Endometrial microvascular endothelial cells (primary cell): Measurements from ENCODE around the gene PLIN3. TPM values are rescaled to one million over a fixed set of nuclear protein-coding genes. Genes with fewer than 3 reads are reported as not detected.
"Not testable (repeated sequence)": the region's sequence is repeated elsewhere in the genome, so short reads cannot be mapped to it uniquely, and the experiment has no call there.

ENCODE experiments used
- in situ Hi-C: cut with HindIII; loops from 2 replicates; pipeline ENCODE4 v1.10.0; 2017; ENCODE audit warnings: low sequenced_read_pairs, low pct_unique_long_range_greater_than_20kb; ENCODE audit errors: inconsistent ontology term
- total RNA-seq: library from RNA; depleted of rRNA; stranded (reverse); fragments of >200 nt; gene quantifications from one replicate; pipeline ENCODE4 v1.2.3, GENCODE V29; 2015; ENCODE audit errors: inconsistent ontology term

Gene PLIN3
- total RNA-seq, 1 donor from 2014 or later: 89.4 TPM

DNA sequence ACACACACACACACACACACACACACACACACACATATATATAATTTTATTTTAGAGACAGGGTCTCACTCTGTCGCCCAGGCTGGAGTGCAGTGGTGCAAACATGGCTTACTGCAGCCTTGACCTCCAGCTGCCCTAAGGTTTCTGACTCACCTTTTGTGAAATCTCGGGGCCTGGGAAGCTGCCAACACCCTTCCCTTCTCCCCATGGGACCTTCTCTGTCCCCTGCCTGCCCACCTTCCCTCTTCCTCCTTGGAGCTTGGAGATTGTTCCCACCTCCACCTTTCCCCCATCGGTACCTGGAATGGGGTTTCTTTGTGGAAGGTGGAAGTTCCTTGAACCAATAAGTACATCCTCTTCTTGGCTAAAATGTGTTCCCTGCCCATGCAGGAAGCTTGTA is 28.9 kb upstream of the PLIN3 start:
- in situ Hi-C loops: no loop called here

DNA sequence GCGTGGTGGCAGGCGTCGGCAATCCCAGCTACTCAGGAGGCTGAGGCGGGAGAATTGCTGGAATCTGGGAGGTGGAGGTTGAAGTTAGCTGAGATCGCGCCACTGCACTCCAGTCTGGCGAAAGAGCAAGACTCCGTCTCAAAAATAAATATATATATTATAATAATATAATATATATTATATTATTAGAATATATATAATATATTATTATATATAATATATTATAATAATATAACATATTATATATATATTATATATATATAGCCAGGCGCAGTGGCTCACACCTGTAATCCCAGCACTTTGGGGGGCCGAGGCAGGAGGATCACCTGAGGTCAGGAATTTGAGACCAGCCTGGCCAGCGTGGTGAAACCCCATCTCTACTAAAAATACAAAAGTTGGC is 25.5 kb upstream of the PLIN3 start:
- in situ Hi-C loops: not testable (repeated sequence)

DNA sequence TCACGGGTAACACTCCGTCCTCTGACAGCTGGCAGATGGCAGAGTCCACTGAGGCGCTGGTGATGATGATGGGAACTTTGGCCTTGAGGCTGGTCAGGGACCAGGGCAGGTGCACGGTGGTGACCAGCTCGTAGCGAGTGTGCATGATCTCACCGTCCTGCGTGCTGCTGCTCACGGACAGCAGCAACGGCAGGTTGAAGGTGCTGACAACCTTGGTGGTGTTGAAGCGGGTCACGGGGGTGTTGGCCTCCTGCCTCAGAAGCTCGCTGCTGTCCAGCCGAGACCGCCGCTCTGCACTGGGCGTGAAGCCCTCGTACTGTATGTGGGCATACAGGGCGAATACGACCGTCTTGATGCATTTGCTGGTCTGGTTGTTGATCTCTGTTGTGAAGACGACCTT is 23.6 kb upstream of the PLIN3 start:
- in situ Hi-C loops: no loop called here

DNA sequence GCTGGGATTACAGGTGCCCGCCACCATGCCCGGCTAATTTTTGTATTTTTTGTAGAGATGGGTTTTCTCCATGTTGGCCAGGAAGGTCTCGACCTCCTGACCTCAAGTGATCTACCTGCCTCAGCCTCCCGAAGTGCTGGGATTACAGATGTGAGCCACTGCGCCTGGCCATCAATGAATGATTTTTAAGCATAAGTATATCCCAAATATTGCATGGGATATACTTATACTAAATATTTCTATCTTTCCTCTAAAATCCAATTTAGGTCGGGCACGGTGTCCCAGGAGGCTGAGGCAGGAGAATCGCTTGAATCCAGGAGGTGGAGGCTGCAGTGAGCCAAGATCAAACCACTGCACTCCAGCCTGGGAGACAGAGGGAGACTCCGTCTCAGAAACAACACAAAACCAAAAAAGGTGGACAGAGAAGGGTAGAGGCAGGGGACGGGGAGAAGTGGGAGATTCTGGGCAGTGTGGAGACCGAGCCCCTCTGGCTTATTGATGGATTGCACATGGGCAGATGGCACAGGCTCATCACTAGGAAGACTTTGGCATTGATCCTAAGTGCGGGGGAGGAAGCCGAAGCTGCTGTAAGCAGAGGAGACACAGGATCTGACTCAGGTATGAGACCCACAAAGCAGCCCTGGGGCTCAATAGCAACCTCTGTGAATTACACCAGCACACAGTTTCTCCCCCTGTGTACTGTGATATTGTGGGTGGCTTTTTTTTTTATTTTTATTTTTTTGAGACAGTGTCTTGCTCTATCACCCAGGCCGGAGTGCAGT is 21.8 kb upstream of the PLIN3 start:
- in situ Hi-C loops: no loop called here

DNA sequence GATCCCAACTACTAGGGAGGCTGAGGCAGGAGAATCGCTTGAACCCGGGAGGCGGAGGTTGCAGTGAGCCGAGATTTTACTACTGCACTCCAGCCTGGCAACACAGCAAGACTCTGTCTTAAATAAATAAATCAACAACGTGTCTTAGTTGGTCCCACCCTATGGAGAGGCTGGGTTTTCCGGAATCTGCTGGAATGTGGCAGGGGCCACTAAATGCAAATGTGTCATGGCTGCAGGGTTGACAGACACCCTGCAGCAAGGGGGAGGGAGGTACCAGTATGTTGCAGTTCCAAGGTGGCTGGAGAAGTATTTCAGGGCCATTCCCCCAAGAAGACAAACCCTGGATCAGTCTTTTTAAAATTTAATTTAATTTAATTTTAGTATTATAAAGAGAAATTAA is 20.3 kb upstream of the PLIN3 start:
- in situ Hi-C loops: not testable (repeated sequence)

DNA sequence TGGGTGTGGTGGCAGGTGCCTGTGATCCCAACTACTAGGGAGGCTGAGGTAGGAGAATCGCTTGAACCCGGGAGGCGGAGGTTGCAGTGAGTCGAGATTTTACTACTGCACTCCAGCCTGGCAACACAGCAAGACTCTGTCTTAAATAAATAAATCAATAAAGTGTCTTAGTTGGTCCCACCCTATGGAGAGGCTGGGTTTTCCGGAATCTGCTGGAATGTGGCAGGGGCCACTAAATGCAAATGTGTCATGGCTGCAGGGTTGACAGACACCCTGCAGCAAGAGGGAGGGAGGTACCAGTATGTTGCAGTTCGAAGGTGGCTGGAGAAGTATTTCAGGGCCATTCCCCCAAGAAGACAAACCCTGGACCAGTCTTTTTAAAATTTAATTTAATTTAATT is 17.5 kb upstream of the PLIN3 start:
- in situ Hi-C loops: not testable (repeated sequence)

DNA sequence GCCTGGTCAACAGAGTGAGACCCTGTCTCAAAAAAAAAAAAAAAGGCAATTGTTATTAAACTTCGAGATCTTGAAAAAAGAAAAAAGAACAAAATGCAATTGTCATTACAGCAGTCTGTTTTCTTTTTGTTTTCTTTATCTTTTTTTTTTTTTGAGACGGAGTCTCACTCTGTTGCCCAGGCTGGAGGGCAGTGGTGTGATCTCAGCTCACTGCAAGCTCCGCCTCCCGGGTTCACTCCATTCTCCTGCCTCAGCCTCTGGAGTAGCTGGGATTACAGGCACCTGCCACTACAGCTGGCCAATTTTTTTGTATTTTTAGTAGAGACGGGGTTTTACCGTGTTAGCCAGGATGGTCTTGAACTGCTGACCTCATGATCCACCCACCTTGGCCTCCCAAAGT is 15.4 kb upstream of the PLIN3 start:
- in situ Hi-C loops: not testable (repeated sequence)

DNA sequence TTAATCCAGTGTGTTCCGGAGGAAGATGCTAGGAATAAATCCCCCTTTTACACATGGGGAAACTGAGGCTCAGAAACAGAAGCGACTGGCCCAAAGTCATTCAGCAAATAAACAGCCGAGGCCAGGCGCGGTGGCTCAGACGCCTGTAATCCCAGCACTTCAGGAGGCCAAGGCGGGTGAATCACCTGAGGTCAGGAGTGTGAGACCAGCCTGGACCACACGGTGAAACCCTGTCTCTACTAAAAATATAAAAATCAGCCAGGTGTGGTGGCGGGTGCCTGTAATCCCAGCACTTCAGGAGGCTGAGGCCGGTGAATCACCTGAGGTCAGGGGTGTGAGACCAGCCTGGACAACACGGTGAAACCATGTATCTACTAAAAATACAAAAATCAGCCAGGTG is 11.6 kb upstream of the PLIN3 start:
- in situ Hi-C loops: no loop called here

DNA sequence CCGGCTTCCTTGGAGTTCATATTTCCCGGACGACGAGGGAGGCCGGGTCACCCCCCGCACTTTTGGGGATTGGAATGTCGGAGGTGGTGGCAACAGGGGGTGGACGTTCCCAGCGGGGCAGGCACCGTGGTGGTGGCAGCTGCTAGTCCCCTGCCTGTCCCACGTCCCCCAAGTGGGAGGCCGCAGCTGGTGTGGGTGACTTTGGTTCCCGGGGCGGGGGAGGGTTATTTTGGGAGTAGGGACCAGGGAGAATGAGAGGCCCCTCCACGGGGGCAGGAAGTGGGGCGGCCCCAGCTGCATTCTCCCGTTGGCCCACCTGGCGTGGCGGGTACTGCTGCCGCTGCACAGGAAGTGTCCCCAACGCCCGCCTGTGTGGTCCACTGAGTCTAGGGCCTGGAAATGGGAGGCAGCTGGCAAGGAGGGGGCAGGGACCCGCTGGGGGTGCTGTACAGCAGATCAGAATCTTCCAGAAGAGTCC is 11.1 kb upstream of the PLIN3 start:
- in situ Hi-C loops: no loop called here

DNA sequence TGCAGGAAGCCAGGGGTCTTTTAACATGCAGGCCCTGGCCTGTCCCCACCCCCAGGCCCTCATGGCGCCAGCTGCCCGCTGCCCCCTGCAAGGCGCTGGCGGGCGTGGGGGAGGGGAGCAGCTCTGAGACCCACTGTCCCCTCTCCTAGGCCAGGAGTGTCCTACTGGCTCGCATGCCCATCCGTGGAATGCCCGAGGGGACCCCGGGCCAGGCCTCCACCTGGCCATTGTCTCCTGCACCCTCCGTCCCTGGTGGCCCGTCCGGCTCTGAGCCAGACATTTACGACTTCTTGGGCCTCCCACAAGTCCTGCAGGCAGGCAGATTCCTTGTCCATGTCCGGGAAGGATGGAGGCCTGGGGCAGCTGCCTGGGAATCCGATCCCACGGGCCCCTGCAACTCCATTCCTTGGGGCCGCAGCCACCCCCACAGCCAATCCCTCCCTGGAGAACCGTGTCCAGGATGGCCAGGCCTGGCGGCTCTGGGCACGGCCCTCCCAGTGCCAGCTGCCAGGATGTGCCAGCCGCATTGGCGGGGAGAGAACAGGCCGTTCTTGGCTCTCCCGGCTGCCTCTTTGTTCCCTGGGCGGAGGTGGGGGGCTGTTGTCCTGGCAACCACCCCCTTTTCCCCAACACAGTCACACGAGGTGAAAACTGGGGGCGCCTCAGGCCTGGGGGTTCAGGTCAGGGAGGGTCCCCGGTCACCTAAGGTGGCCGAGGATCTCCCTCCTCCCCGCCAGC is 10.5 kb upstream of the PLIN3 start:
- in situ Hi-C loops: no loop called here

DNA sequence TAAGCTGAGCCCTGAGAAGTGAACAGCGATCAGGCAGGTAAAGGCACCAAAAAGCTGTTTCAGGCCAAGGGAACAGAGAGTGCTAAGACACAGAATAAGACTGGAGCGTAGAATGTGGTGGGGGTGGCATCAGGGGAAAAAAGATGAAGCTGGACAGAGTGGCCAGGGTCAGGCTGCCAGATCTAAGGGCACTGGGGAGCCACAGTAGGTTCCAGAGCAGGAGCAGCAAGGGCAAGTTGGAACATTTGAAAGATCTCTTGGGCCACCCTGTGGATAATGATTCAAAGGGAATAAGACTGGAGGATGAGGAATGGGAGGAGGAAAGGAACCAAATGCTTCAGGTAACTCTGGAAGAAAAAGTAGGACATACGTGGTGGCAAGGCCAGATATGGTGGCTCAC is 6.5 kb upstream of the PLIN3 start:
- in situ Hi-C loops: no loop called here

DNA sequence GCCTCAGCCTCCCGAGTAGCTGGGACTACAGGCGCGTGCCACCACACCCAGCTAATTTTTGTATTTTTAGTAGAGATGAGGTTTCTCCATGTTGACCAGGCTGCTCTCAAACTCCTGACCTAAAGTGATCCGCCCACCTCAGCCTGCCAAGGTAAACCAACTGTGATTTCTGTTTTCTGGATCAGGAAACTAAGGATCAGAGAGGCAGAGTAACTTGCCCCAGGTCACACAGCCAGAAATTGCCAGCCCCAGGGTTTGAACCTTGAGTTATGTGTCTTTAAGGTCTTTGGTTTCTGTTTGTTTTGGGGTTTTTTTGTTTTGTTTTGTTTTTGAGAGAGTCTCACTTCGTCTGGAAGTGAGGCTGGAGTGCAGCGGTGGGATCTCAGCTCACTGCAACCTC is 4.2 kb upstream of the PLIN3 start:
- in situ Hi-C loops: no loop called here

DNA sequence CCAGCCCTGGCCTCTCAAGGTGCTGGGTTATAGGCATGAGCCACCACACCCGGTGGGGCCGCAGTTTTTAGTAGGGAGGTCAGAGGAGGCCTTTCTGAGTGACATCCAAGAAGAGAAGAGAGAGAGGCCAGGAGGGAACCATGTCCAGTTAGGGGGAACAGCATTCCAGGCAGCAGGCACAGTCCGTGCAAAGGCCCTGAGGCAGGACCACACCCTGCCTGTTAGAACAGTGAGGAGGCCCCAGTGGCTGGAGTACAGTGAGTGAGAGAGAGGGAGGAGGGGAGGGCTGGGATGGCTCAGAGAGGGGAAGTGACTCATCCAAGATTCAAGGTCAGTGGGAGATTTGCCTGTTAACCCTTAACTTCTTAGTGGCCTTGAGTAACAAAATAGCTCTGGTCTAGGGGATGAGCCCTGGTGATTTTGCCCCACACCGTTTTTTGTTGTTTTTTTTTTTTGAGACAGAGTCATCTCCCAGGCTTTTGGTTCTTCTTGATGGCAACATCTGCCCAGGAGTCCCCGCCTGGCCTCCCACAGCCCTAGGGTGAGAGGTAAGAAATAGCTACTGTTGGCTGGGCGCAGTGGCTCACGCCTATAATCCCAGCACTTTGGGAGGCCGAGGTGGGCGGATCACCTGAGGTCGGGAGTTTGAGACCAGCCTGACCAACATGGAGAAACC is 2.7 kb upstream of the PLIN3 start:
- in situ Hi-C loops: no loop called here

DNA sequence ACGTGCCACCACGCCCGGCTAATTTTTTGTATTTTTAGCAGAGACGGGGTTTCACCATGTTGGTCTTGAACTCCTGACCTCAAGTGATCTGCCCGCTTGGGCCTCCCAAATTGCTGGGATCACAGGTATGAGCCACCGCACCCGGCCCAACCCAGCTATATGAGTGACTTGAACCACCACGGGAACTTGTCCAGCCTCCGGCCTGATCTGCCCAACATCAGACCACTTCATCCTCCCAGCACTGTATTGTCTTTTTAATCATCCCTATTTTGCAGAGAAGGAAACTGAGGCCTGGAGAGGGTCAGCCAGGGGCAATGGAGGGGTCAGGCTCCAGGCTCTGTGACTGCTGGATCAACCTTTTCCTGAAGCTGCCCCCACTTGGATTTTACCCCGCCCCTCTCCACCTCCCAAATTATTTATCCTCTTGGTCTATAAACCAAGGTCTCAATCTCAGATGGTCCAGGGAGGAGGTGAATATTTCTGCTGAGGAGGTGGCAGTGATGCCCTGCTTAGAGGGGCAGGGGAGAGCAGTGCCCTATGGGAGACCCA is 893 bp upstream of the PLIN3 start:
- in situ Hi-C loops: no loop called here

DNA sequence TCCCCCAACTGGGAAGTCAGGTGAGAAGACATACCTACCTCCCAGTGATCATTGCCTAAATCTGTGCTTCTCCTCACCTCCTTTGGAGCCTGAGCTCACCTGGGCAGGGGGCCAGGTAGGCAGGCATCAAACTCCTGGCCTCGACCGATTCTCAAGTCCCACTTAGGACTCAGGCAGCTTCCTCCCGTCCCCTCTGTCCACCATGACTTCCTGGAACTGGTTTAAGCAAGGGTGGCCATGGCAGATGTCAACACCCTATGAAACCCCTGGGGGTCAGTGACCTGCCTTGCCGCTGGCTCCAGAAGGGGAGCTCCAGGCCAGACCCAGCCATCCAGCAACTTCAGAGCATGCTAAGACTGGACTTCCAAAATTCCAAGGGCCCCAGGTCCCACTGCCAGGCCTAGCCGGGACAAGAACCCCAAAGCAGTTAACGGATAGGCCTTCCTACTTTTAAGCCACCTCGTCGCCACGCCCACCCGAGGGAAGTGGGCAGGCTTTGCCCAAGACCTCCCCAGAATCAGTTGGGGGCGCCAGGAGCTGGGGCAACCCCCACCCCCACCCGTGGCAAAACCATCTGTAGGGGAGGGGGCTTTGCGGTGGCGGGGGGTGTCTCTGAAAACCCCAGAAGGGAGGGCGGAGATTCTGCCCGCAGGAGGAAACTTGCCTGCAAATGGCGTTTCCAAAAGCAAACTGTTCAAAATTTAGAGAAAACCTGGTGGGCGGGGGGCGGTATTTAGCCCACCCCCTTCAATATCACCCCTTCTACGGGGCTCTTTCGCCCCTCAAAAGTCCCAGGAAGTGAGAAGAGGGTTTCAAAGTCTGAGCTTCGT is 657 bp downstream of the PLIN3 start:
- in situ Hi-C loops: no loop called here

DNA sequence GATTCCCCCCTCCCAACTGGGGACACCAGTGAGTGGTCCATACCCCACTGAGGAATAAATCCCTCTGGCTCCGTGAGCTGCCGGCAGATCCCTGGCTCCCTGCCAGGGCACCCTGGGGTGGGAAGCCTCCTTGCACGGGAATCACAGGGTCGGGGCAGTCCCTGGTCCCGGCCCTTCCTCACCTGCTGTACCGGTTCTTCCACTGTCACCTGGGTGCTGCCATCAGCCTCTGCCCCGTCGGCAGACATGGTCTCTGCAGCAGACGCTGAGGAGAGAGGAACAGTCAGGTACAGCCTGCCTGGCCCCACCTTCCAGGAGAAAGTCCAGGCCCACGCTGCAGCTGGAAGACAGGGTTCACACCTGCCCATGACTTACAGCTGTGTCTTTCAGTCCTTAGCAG is 6.3 kb downstream of the PLIN3 start:
- in situ Hi-C loops: no loop called here

DNA sequence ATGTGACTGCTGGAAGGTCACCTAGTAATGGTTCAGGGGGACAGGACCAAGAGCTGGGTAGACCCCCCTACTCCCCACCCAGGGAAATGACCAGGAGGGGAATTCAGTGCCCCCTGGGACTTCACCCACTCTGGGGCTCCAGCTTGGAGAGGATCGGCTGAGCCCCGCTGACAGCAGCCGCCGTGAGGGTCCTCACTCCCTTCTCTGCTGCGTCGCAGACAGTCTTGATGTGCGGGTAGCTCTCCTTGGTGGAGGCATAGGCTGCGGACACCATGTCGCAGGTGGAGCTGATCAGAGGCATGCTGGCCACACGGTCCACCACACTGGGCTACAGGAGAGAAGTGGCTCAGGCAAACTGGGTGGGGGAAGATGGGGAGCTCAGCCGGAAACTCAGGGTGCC is 7.8 kb downstream of the PLIN3 start:
- in situ Hi-C loops: no loop called here

DNA sequence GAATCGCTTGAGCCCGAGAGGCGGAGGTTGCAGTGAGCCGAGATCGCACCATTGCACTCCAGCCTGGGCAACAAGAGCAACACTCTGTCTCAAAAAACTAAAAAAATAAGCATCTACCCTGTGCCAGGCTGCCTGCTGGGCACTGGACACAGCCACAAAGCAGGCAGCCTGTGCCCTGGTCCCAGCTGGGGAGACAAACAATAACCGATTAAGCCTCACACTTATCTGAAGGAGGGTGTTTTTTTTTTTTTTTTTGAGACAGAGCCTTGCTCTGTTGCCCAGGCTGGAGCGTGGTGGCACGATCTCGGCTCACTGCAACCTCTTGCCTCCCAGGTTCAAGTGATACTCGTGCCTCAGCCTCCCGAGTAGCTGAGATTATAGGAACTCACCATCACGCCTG is 11.0 kb downstream of the PLIN3 start:
- in situ Hi-C loops: not testable (repeated sequence)

DNA sequence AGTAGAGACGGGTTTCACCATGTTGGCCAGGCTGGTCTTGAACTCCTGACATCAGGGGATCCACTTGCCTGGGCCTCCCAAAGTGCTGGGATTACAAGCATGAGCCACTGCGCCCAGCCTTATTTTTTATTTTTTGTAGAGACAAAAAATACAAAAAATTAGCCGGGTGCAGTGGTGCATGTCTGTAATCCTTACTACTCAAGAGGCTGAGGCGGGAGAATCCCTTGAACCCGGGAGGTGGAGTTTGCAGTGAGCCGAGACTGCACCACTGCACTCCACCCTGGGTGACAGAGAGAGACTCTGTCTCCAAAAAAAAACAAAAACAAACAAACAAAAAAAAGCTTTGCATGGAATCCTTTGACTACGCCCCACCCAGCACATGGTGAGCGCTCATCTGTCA is 14.0 kb downstream of the PLIN3 start:
- in situ Hi-C loops: not testable (repeated sequence)
